GM12874 (cell line): ENCODE results near the gene SHMT1.

Experiments
- CTCF ChIP-seq: IDR thresholded peaks from 2 replicates; pipeline ENCODE4 v1.5.1; 2011; ENCODE audit warnings: low read depth, mild to moderate bottlenecking, control low read depth, low read length, moderate library complexity; ENCODE audit not compliant: insufficient read depth

The SHMT1 gene

GRCh38 chr17:18300725-18301480, 62.4 kb downstream of the SHMT1 start:
- TF ChIP-seq CTCF, result no peak

GRCh38 chr17:18291718-18292540, 71.4 kb downstream of the SHMT1 start:
- TF ChIP-seq CTCF, result no peak

GRCh38 chr17:18285296-18285695, 78.1 kb downstream of the SHMT1 start:
- no peak for TF ChIP-seq CTCF

GRCh38 chr17:18281788-18282187, 81.6 kb downstream of the SHMT1 start:
- no peak for TF ChIP-seq CTCF

GRCh38 chr17:18280766-18281371, 82.5 kb downstream of the SHMT1 start:
- TF ChIP-seq CTCF, result no peak

GRCh38 chr17:18280249-18280648, 83.1 kb downstream of the SHMT1 start:
- no peak for TF ChIP-seq CTCF

GRCh38 chr17:18278867-18279266, 84.5 kb downstream of the SHMT1 start:
- TF ChIP-seq CTCF, result no peak
